ENCODE measurements around the gene CCDC6. TPM values are rescaled to one million over a fixed set of nuclear protein-coding genes. Genes with fewer than 3 reads are reported as not detected.
A peak's percentile ranks its signal among the peaks of the same experiment; 100 is the strongest.

Gene CCDC6
- total and polyA plus RNA-seq, 11 donors, result 3.7 to 47.1 (median 17.4) TPM

GRCh38 chr10:59864141-59864962 is 42.0 kb downstream of the CCDC6 start:
- Histone ChIP-seq H3K4me1 (peaks cover 0 to 34% (median 19%) of the 10 kb centered on the region in 12 donors), H3K27ac (peak overlapping the region in 3 of 12 donors; percentile 12 to 48 (median 16)), H3K27me3 (no peaks in the 10 kb centered on the region), H3K36me3 (no peaks in the 10 kb centered on the region), H3K9me3 (no peaks in the 10 kb centered on the region), H3K4me3 (no peak overlapping the region)
- DNase-seq, result no peak
- 45 to 56% (median 50%) methylated on average over 5 of the region's 5 CpGs for WGBS, 4 donors
- TF ChIP-seq, protein P1, sequence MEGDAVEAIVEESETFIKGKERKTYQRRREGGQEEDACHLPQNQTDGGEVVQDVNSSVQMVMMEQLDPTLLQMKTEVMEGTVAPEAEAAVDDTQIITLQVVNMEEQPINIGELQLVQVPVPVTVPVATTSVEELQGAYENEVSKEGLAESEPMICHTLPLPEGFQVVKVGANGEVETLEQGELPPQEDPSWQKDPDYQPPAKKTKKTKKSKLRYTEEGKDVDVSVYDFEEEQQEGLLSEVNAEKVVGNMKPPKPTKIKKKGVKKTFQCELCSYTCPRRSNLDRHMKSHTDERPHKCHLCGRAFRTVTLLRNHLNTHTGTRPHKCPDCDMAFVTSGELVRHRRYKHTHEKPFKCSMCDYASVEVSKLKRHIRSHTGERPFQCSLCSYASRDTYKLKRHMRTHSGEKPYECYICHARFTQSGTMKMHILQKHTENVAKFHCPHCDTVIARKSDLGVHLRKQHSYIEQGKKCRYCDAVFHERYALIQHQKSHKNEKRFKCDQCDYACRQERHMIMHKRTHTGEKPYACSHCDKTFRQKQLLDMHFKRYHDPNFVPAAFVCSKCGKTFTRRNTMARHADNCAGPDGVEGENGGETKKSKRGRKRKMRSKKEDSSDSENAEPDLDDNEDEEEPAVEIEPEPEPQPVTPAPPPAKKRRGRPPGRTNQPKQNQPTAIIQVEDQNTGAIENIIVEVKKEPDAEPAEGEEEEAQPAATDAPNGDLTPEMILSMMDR (IDR thresholded peaks at IDR 0.05), result no peak
- no peak for TF ChIP-seq POLR2A (IDR thresholded peaks at IDR 0.05)
- intact Hi-C loops (cut with DNase I), result loop anchor here in 6 of 10 donors (2.0 to 10.0 kb wide), 3 partner anchors 42 to 170 kb away; partner anchors contain the start of gene CCDC6 (in 2 of the 6)
- ATAC-seq, result peak; percentile 30 to 56 (median 38)

DNA sequence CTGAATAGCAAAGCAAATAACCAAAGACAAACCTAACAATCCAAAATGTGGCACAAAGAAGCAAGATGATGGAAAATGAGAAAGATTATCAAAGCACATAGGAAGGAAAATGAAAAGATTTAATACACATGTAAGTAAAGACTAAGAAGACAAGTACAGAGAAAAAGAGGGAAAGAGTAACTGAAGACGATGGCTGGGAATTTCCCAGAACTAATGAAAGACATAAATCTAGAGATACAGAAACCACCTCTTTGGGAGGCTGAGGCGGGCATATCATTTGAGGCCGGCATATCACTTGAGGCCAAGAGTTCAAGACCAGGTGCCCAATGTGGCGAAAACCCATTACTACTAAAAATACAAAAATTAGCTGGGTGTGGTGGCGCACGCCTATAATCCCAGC is 46.8 kb downstream of the CCDC6 start:
- WGBS, 4 donors, result 93 to 98% (median 96%) methylated on average over 6 of the region's 6 CpGs
- ATAC-seq (no peak), DNase-seq (no peak)
- H3K27ac ChIP-seq, result no peak overlapping the region
- no peaks in the 10 kb centered on the region for H3K36me3 ChIP-seq
- intact Hi-C loops (cut with DNase I), result no loop called here
- no peak for TF ChIP-seq POLR2A (IDR thresholded peaks at IDR 0.05)
- TF ChIP-seq, protein P1 (IDR thresholded peaks at IDR 0.05), result no peak
- H3K4me3 ChIP-seq, result no peak overlapping the region
- no peaks in the 10 kb centered on the region for H3K9me3 ChIP-seq
- no peaks in the 10 kb centered on the region for H3K27me3 ChIP-seq
- peaks cover 0 to 36% (median 13%) of the 10 kb centered on the region in 12 donors for H3K4me1 ChIP-seq

DNA sequence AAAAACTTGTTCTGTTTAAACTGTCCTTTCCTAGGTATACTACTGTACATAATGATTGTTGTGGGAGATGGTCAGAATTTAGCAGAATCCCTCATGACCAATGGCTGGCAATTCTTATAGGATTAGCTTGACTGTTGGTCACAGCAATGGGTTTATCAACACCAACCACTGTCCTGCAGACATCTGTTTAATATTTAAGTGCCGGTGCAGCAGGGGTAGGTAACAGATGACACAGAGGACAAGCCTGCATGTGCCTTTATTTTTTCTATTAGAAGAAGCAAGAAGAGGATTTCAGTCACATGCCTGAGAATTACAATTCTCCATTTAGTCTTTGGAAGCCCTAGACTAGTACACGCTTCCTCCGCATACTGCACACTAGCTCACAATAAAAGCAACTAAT is 48.4 kb downstream of the CCDC6 start:
- 88 to 95% (median 91%) methylated on average over 3 of the region's 3 CpGs for WGBS, 4 donors
- no peak for ATAC-seq
- intact Hi-C loops (cut with DNase I), result no loop called here

GRCh38 chr10:59857049-59857448 is 49.3 kb downstream of the CCDC6 start:
- H3K4me1 ChIP-seq, result peaks cover 0 to 53% (median 22%) of the 10 kb centered on the region in 12 donors
- H3K4me3 ChIP-seq, result no peak overlapping the region
- TF ChIP-seq, protein P1 (IDR thresholded peaks at IDR 0.05), result no peak
- no peak for TF ChIP-seq POLR2A (IDR thresholded peaks at IDR 0.05)
- peaks cover 0 to 3% (median 0%) of the 10 kb centered on the region in 9 donors for H3K36me3 ChIP-seq
- DNase-seq (no peak), ATAC-seq (no peak)
- H3K27me3 ChIP-seq, result no peaks in the 10 kb centered on the region
- intact Hi-C loops (cut with DNase I), result no loop called here
- H3K9me3 ChIP-seq, result no peaks in the 10 kb centered on the region
- 70 to 80% (median 78%) methylated on average over 3 of the region's 3 CpGs for WGBS, 4 donors
- H3K27ac ChIP-seq, result no peak overlapping the region

More for the DNA sequence above, 48.4 kb downstream of the CCDC6 start:
- DNase-seq, result no peak
- no peak overlapping the region for H3K4me3 ChIP-seq
- H3K9me3 ChIP-seq, result no peaks in the 10 kb centered on the region
- H3K4me1 ChIP-seq, result peaks cover 0 to 45% (median 18%) of the 10 kb centered on the region in 12 donors
- TF ChIP-seq, protein P1 (IDR thresholded peaks at IDR 0.05), result no peak
- TF ChIP-seq POLR2A (IDR thresholded peaks at IDR 0.05), result no peak
- no peak overlapping the region for H3K27ac ChIP-seq
- H3K36me3 ChIP-seq, result no peaks in the 10 kb centered on the region
- H3K27me3 ChIP-seq, result no peaks in the 10 kb centered on the region
